ENCODE measurements around the gene RIF1. TPM values are rescaled to one million over a fixed set of nuclear protein-coding genes. Genes with fewer than 3 reads are reported as not detected.

The RIF1 gene
- total RNA-seq, 1 experiment from 2014 or later, result 123 TPM

- H3K27ac Mint-ChIP-seq, result 0 out of 7 replicates have a peak overlapping the region, but pooled peaks of 1 of the 3 experiments have one; percentile 44
- peaks cover 53 to 85% (median 79%) of the 10 kb centered on the region in 3 experiments for H3K36me3 Mint-ChIP-seq (ENCODE audit: insufficient read depth in 1 of 3, low read depth in 3 of 3)
- no CpG with 5 or more reads among the region's 3 CpGs for WGBS (ENCODE audit: extremely low coverage, insufficient read length, low lambda C conversion rate)
- H4K20me1 ChIP-seq (ENCODE audit: control insufficient read depth, insufficient read depth, insufficient read length), result no peaks in the 10 kb centered on the region
- H3K23me2 ChIP-seq (ENCODE audit: insufficient read length, low read depth, low read length, poor library complexity, severe bottlenecking), result no peaks in the 10 kb centered on the region
- no peak for TF ChIP-seq CTCF (conservative IDR thresholded peaks at IDR 0.05)
- H4K5ac ChIP-seq (ENCODE audit: insufficient read length, low read depth, low read length), result no peak overlapping the region
- no peak overlapping the region for H3K14ac ChIP-seq (ENCODE audit: insufficient read depth, low read length)
- no peak overlapping the region for H4K8ac ChIP-seq (replicated peaks; ENCODE audit: insufficient read length, low read depth, low read length)
- no peak overlapping the region for H3K4me3 Mint-ChIP-seq
- H3K9me3 Mint-ChIP-seq, result no peaks in the 10 kb centered on the region
- no peaks in the 10 kb centered on the region for H3K27me3 Mint-ChIP-seq (ENCODE audit: low read depth)
- H2BK15ac ChIP-seq (ENCODE audit: low read depth, low read length), result no peak overlapping the region
- no peaks in the 10 kb centered on the region for H3K79me1 ChIP-seq (ENCODE audit: insufficient read depth, low read depth, low read length, poor library complexity, severe bottlenecking)
- H2BK20ac ChIP-seq (ENCODE audit: low read depth, low read length, poor library complexity, severe bottlenecking), result no peak overlapping the region
- no peak overlapping the region for H2BK12ac ChIP-seq (ENCODE audit: insufficient read length, low read depth, low read length)
- H3K4me2 ChIP-seq (ENCODE audit: insufficient read depth, insufficient read length, low read length), result no peak overlapping the region
- no peak overlapping the region for H2AK5ac ChIP-seq (ENCODE audit: insufficient read length, low read length)
- no peak overlapping the region for H4K91ac ChIP-seq (ENCODE audit: insufficient read length, low read depth, low read length)
- no peak overlapping the region for H2AFZ ChIP-seq (ENCODE audit: low read length)
- H3K27ac ChIP-seq (ENCODE audit: insufficient read length, low read depth, low read length), result no peak overlapping the region
- no peak overlapping the region for H2BK5ac ChIP-seq (ENCODE audit: insufficient read length, low read length)
- H3K9me3 ChIP-seq (ENCODE audit: control insufficient read depth, low read depth, low read length), result no peaks in the 10 kb centered on the region
- no peaks in the 10 kb centered on the region for H3K27me3 ChIP-seq (ENCODE audit: insufficient read depth, low read length)
- H3K4ac ChIP-seq (ENCODE audit: low read depth, low read length), result no peak overlapping the region
- H3K56ac ChIP-seq (ENCODE audit: insufficient read length, low read depth, low read length), result no peak overlapping the region
- no peaks in the 10 kb centered on the region for H3K4me1 Mint-ChIP-seq
- no peak overlapping the region for H3K23ac ChIP-seq (ENCODE audit: insufficient read length, low read depth, low read length)
- no peak for DNase-seq
- H3K4me1 ChIP-seq (ENCODE audit: insufficient read depth, low read length), result no peaks in the 10 kb centered on the region
- H2BK120ac ChIP-seq (ENCODE audit: low read depth, low read length, poor library complexity, severe bottlenecking), result no peak overlapping the region
- no peaks in the 10 kb centered on the region for H3K79me2 ChIP-seq (ENCODE audit: insufficient read depth, low read length)
- H3T11ph ChIP-seq (ENCODE audit: low read length), result no peak overlapping the region
- no peak overlapping the region for H3K18ac ChIP-seq (ENCODE audit: insufficient read length, low read depth, low read length)
- no peak overlapping the region for H3K9ac ChIP-seq (ENCODE audit: extremely low read depth, insufficient read length, low read length)
Measured at GRCh38 chr2:151472966-151473365, 63.3 kb downstream of the RIF1 start.
